HG03135 (cell line): ENCODE data around the gene HOXD3.

Experiments used
- ATAC-seq: cut with Tn5 transposase; IDR thresholded peaks from one replicate; pipeline ENCODE4 v1.9.1; 2021; ENCODE audit warnings: mild to moderate bottlenecking, moderate library complexity; ENCODE audit not compliant: unreplicated experiment

The HOXD3 gene

GRCh38 chr2:176202491-176202890 is 45.4 kb downstream of the HOXD3 start:
- no peak for ATAC-seq

- no peak for ATAC-seq
Observed at GRCh38 chr2:176205126-176205525, 48.0 kb downstream of the HOXD3 start.

- ATAC-seq, result no peak
Observed at GRCh38 chr2:176206136-176206535, 49.0 kb downstream of the HOXD3 start.

GRCh38 chr2:176206682-176207081 is 49.6 kb downstream of the HOXD3 start:
- ATAC-seq, result no peak

GRCh38 chr2:176211110-176211509 is 54.0 kb downstream of the HOXD3 start:
- ATAC-seq, result no peak

- no peak for ATAC-seq
Observed at GRCh38 chr2:176212276-176212675, 55.2 kb downstream of the HOXD3 start.

- ATAC-seq, result no peak
Observed at GRCh38 chr2:176213406-176213805, 56.3 kb downstream of the HOXD3 start.
